Activated CD4-positive, alpha-beta T cell treated with anti-CD3 and anti-CD28 coated beads, Interleukin-10, Interleukin-2, amounts not matched to agents 100 ng/mL and 50 ng/mL, durations not matched to agents 16 hours and 8 hours (primary cell): ENCODE data around the gene CNN2.
"Not testable (repeated sequence)": the region's sequence is repeated elsewhere in the genome, so short reads cannot be mapped to it uniquely, and the experiment has no call there.

ENCODE experiments used
- DNase-seq: peaks from one replicate; pipeline ENCODE4 v3.0.0-alpha.2; 2020

Gene CNN2

DNA sequence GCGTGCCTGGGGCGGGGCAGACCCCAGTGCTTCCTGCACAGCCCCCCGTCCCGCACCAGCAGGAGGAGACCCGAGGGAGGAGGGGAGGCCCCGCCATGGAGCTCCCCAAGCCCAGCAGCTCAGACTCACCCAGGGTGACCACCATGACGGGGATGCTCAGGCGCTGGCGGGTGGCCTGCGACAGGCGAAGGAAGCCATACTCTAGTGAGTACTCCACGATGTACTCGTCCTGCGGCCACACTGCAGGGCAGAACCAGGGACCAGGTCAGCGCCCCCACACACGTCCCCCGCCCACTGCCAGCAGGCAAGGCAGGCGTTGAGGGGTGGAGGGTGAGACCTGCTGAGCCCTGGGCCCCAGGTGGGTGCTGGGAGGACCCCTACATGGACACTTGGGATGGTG, 14.1 kb upstream of the CNN2 start:
- DNase-seq: no peak

DNA sequence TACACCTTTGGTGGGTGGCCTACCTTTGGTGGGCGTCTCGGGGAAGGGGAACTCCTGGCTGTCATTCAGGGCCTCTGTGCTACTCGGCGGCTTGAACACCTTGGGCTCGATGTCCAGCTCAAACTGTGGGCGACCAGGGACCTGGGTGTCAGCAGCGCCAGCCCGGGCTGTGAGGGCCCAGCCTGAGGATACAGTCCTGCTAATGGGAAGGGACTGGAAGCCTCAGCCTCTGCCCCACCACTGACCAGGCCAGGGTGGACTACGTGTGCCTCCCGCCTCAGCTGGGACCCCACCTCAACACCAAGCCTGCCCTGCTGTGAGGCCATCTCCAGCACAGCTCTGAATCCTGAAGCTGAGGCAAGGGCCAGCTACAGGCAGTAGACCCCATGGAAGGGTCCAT, 13.2 kb upstream of the CNN2 start:
- no peak for DNase-seq

DNA sequence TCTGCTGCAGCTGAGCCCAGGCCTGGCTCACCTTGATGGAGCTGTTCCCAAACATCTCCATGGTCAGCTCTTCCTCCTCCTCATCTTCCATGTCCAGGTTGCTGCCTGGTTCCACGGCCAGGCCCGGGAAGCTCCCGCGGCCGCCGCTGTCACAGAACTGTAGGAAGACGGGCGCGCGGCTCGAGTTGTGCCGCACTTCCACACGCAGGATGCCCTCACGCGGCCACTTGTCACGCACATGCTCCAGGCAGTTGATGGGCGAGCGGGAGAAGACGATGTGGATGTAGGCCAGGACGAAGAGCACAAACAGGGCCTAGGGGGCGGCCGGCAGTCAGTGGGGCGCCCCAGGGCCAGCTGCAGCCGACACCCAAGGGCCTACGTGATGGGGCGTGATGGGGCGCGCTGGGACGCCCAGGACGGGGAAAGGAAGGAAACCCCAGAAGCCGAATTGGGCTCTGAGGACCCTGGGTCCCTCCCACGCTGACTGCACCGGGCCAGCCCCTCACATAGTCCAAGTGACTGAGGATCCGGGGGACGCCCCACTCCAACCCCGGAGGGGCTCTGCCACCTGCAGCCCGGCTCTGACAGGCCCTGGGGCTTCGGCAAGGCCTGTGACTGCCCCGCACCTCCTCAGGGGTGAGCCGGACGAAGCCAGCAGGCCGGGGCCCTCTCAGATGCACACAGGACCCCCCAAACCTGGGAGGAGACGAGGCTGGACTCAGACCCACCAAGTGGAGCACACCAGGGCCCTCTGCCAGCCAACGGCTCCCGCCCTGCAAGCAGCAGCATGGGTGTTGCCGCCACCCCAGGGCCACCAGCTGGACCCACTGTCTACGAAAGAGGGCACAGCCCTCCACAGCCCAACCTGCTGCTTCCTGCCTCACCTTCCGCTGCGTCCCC, 12.0 kb upstream of the CNN2 start:
- no peak for DNase-seq

DNA sequence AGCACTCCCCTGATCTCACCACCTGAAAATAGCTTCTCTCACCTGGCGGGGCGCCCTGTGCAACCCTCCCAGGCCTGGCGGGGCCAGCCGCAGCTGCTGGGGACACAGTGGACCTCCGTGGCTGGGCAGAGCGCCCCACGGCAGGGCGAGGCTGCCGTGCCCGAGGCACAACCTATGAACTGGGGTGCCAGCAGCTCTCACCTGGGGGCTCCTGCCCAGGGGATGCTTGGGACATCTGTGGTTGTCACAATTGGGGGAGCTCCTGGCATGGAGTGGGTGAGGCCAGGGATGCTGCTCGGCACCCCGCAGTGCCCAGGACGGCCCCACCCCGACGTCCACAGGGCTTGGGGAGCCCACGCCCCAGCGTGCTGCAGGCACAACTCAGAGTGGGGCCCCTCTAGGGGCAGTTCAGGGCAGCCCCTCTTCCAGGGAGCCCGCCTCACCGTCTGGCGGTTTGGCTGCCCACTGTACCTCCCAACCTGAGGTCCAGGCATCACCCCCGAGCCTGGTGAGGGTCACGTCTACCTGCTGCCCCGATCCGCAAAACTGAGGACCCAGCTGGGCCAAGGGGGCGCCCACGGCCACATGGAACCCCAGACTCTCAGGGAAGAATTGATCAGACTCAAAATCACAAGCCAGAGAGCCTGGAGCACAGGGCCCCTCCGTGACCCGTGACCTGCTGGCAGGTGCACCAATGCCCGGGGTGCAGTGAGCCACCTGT, 11.2 kb upstream of the CNN2 start:
- DNase-seq: no peak

DNA sequence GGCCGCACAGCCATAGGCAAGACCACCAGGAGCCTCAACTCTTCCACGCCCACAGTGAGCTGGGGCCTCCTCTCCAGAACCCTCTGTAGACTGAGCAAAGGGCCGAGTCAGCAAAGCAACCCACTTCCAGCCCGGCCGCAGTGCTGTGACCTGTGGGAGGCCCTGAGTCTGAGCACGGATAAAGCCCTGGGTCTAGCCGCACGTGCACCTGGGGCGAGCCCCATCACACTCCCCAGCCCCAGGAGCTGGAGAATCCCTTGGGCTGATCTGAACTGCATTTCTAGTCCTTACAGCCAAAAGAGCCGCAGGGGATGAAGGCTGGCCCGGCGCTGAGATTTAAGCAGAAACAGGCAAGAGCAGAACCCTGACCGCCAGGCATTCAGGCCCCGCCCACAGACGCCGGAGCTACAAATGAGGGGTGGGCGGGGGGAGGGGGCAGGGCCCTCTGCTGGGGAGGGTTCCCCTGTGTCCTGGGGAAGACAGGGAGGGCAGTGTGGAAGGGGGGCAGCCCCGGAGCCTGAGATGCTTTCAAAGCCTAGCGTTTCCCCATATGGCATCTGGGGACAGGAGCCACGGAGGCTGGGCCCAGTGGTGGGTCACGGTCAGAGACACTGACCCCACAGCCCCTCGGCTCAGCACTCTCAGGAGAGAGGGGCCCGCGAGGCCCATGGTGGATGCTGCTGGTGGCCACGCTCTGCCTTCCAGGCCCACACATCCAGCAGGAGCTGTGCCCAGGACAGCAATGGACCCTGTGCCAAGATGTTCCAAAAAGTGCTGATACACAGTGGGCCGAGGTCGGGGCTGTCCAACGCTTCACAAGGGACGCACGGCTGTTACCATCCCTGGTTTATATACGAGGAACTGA, 10.4 kb upstream of the CNN2 start:
- DNase-seq: no peak

DNA sequence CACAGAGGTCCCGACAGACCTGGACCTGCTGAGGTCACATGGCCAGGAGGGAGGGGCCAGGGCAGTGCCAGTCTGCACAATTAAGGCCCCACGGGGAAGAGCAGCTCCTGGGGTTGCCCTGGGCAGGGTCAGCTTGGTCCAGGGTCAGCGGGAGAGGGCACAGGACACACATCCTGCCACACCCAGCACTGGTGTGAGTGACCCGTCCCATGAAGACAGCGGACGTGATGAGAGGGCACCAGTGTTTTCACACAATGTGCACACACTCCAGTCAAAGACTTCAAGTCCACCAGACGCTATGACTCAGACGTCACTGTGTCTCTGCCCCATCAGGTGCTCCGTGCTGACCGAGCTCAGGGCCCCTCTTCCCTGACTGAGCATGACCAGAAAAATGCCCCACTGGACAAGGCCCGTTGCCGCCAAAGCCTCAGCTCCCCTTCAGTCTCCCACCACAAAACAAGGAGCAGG, 9.7 kb upstream of the CNN2 start:
- DNase-seq: no peak

DNA sequence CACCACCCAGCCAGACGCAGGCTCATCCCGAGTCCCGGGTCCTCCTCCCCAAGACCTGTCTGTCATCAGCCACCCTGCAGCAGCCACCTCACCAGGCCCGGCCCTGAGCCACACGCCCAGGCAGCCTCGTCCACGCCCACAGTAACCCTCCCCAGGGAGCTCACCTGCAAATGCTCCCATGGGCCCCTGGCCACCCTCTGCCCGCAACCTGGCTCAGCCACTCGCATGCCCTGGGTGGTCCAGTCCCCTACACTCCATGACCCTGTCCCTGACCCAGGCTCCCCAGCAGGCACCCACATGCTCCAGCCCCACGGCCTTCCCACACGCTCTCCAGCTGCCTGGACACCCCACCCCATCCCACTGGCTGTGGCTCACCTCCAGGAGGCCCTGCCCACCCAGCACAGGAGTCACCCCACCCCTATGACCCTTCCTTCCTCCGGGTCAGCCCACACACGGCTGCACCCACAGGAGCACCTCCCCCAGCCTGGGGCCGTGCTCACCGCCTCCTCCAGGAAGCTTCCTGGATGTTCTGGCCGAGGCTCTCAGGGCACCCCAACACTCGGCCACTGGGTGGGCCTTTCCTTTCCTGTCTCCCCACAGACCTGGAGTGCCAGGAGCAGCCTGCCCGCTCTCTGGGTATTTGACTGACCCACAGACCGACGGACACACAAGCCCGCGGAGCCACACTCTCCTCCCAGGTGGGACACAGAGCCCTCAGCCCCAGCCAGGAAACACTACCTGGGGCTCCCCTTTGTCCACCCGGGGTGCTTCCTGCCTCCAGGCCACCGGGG, 9.1 kb upstream of the CNN2 start:
- DNase-seq: no peak

DNA sequence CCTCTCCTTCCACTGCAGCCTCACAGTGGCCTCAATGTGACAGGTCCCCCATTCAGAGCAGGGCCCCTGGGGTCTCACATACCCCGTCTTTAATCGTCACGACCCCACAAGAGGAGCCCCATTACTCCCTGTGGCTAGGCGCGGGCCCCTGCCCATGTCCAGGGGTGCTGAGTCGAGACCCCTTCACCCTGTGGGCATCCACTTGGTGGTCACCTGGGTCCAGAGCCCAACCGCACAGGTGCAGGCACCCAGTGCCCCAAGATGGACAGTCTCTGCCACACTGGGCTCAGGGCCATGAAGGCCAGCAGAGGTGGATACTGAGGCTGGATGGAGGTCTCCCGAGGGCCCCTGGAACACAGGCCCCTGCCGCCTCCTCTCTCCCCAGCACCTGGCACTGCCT, 8.5 kb upstream of the CNN2 start:
- no peak for DNase-seq

DNA sequence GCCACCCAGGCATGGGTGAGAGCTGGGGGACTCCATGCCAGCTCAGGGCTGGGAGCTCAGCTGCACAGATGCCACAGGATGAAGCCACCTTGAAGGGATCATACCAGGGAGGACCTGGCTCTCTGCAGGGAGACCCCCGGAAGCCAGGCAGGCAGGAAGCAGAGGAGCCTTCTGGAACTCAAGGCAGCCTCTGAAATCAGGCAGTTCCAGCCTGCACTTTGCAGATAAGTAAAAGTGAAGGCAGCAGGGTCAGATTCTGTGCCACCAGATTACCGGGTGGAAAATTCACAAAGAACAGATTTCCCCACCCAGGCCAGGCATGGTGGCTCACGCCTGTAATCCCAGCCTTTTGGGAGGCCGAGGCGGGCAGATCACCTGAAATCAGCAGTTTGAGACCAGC, 8.0 kb upstream of the CNN2 start:
- no peak for DNase-seq

DNA sequence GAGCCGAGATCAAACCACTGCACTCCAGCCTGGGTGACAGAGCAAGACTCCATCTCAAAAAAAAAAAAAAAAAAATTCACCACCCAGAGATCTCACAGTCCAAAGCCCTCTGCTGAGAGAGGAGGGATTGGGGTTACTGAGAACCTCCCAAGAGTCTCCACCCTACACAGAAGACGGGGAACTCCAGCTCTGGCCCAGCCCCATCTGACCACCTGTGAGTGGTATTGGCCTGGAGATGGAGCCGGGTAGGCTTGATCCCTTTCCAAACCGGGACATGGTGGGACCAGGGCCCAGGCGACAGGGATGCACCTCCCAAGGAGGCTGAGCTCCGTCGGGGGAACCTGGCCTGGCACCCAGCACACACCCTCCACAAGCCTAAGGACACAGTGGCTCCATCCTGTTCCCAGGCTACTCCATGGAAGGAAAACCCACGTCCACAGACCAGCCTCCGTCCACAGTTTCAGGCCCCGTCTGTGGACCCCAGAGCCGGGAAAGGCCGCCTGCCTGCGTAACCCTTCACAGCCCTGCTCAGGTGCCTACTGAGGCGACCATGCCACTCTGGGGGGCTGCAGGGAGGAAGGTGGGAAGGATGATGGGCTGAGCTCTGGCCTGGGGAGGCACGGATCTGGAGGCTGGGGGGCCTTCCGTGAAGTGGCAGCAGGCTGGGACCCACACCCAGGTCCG, 7.3 kb upstream of the CNN2 start:
- no peak for DNase-seq

DNA sequence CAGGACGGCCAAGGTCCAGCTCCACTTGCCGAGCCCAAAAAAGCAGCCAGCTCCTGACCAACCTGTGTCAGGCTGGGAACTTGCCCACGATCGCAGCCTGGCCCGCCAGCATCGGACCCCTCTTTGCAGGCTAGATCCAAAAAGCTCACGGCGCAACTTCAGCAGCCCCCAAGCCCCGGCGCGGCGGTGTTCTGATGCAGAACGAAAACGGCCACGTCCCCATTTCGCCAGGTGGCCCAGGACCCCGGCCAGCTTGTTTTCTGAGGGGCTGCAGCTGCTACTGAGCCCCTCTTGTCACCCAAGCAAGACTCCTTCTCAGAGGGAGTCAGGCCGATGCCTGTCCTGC, 6.8 kb upstream of the CNN2 start:
- no peak for DNase-seq

DNA sequence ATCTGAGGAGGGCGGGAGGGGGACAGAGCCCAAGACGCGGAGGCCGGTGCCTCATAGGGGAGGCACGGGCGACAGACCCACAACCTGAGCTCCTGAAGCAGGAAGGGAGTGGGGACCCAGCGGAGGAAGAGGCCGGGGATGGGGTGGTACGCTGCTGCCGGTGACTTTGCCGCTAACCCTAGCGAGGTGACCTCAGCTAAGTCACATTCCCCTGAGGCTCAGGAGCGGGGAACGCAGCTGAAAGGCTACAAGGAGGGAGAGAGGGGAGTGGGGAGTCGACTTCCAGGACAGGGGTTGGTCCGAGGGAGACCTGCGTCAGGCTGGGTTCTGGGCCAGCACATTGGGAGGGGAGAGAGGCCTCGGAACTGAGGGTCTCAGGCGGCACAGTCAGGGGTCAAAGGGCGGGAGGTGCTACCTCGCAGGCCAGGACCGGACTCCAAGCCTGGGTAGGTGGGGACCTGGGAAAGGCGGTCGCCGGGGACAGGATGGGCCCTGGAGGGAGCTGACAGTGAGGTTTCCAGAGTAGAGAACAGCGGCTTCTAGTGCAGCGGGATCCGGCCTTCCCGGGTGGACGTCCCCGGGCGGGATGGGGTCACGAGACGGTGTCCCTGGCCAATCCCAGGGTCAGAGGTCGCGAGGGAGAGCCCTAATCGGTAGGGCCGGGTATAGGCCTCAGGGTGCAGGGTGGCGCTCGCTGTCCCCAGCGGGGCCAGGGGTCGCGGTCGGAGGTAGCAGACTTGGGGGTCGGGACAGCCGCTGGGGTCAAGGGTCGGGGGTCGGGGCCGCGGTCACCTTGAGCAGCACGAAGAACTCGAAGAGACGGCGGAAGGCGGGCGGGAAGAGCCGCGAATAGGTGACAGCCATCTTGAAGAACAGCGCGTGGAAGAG, 6.2 kb upstream of the CNN2 start:
- no peak for DNase-seq

DNA sequence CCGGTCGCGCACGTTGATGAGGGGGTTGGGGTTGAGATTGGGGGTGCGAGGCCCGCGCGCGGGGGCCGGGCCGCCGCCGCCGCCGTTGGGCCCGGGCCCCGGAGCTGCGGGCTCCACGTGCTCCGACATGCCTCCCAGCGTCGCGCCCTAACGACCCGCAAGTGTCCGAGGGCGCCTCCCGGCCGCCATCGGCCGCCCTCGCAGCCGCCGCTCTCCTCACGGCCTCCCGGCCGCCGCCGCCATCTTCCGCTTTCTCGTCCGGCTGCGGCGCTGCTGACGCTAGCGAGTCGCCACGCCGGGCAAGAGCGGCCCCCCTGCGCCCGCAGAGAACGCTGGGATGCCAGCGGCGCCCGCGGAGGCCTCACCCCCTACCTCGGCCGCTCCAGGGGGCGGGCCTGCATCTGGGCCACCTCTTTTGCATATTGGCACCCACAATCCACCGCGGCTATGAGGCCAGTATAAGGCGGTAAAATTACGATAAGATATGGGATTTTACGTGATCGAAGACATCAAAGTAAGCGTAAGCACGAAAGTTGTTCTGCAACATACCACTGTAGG, 5.5 kb upstream of the CNN2 start, which contains the start of gene TMEM259:
Gene TMEM259 (minus strand): TSS at position 256 of the 558 bp plus-strand sequence. CDS start 127 bp downstream, at position 129.
- peak; percentile 99 for DNase-seq

DNA sequence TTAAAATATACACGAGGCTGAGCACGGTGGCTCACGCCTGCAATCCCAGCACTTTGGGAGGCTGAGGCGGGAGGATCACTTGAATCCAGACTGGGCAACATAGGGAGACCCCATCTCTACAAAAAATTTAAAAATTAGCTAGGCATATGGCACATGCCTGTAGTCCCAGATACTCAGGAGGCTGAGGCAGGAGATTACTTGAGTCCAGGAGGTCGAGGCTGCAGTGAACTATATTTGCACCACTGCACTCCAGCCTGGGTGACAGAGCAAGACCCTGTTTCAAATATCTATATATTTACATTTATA, 2.6 kb upstream of the CNN2 start:
- DNase-seq: not testable (repeated sequence)

DNA sequence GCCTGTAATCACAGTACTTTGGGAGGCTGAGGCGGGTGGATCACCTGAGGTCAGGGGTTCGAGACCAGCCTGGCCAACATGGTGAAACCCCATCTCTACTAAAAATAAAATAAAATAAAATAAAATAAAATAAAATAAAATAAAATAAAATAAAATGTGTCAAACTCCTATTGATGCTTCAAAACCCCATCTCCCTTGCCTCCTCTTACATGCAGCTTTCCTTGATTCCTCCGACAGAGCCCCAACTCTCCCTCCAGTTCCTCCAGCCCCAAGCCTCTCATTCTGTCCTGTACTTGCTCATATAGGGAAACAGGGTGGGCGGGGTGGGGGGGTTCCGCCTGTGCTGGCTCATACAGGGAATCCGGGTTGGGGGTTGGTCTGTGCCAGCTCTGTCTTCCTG, 1.3 kb upstream of the CNN2 start:
- peak; percentile 42 for DNase-seq

DNA sequence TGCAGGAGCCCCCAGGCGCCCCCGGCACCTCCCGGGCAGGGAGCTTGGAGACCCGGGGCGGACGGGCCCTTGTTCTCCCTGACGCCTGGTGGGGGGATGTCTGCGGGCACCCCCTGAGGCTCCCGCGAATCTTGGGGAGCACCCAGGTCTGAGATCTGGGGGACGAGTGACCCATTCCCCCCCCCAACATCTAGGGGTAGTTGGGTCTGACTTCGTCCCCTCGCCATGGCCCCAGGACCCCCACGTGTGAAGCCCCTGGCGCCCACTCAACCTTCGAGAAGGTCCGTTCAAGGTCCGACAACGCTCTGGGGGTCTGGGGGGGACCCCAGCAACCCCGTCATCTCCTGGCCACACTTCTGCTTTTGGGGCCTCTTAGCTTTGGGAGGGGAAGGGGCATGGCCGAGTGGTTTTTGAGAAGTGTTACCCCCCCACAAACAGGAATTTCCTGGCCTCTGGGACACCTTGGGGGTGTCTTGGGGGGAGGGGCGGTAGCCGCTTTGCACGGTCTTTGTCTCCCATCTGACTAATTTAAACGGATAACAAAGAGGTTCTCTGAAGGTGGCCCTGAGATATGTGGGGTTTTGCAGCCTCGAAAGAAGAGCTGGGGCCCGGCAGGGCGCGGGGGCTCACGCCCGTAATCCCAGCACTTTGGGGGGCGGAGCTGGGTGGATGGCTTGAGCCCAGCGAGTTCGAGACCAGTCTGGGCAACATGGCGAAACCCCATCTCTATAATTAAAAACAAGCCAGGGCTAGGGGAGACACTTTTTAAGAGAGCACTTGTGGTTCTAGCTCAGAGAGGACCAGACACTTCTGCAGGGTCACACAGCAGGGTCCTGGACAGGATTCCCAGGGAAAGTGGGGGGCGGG, 608 bp downstream of the CNN2 start:
- DNase-seq: peak; percentile 46

DNA sequence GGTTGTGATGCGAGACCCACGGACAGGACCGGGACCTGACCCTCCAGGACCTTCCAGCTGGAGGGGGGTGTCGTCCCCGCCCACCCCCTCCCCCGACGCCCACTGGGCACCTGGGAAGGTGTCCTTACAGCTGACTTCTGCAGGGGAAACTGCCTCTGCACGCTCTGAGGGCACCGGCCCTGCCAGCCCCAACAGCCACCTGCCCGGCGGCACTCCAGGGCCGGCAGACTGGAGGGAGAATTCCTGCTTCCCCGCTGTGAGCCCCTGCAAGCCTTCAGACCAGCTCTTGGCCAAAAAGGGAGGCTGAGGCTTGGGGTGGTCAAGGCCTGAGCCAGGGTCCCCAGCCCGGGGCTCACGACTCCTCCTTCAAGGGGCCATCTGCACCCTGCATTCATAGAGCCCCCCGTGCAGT, 1.2 kb downstream of the CNN2 start:
- no peak for DNase-seq

DNA sequence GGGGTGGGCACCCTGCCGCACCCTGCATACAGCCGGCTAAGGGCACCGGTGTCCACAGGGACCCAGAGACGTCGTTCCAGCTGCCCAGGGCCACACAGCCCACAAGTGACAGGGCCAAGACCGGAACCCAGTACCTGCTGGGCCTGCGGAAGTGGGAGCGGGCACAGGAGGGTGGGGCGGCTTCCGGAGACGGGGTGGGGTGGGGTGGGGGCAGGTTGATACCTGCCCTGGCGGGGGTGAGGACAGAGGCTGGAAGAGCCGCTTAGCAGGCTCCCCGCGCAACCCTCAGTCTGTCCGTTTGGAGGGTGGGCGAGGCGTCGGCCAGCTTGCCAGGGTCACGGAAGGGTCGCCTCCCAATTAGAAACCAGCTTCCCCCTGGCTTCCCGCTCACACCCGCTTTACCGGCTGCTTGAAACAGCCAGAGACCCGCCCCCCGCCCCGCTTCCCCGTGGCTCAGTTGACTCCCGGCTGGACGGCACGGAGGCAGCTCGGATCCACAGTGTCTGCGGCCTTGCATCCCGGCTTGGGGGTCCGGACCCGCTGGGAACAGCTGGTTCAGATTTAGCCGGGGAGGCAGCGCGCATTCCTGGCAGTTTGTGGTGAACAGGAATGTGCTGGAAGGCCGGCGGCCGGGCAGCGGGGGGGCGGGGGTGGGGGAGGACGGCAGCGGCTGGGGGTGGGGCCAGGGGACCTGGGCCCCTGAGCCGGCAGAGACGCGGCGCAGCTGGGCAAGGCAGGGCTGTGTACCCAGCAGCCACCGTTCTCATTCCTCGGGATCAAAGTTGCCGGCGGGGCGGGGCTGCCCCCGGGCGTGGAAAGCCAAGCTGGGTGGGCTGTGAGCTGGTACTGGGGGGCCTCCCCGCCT, 1.9 kb downstream of the CNN2 start:
- DNase-seq: peak; percentile 71
